SH-SY5Y (cell line): ENCODE results near the gene COL19A1.

Experiments
- GATA2 ChIP-seq: IDR thresholded peaks from 2 replicates; pipeline ENCODE4 v1.6.1; 2011; ENCODE audit warnings: mild to moderate bottlenecking, low read depth, low read length
- GATA3 ChIP-seq: IDR thresholded peaks from 2 replicates; pipeline ENCODE4 v1.6.1; 2011; ENCODE audit warnings: low read depth, mild to moderate bottlenecking, low read length, moderate library complexity

COL19A1 gene

GRCh38 chr6:70103798-70104197 is 237.4 kb downstream of the COL19A1 start:
- TF ChIP-seq GATA2: no peak
- TF ChIP-seq GATA3: no peak

- TF ChIP-seq GATA3 (no peak), GATA2 (no peak)
Measured at GRCh38 chr6:70107852-70108629, 241.7 kb downstream of the COL19A1 start.

- TF ChIP-seq GATA3: no peak
- no peak for TF ChIP-seq GATA2
Measured at GRCh38 chr6:70110126-70111022, 244.0 kb downstream of the COL19A1 start.

- TF ChIP-seq GATA3 (no peak), GATA2 (no peak)
Measured at GRCh38 chr6:70111737-70112136, 245.4 kb downstream of the COL19A1 start.

- TF ChIP-seq GATA3 (no peak), GATA2 (no peak)
Measured at GRCh38 chr6:70112716-70113115, 246.4 kb downstream of the COL19A1 start.

- TF ChIP-seq GATA3: no peak
- no peak for TF ChIP-seq GATA2
Measured at GRCh38 chr6:70113171-70113570, 246.8 kb downstream of the COL19A1 start.

- TF ChIP-seq GATA3 (no peak), GATA2 (no peak)
Measured at GRCh38 chr6:70118670-70119069, 252.3 kb downstream of the COL19A1 start.

- TF ChIP-seq GATA2: no peak
- TF ChIP-seq GATA3: no peak
Measured at GRCh38 chr6:70119218-70119835, 253.0 kb downstream of the COL19A1 start.

- TF ChIP-seq GATA2: no peak
- no peak for TF ChIP-seq GATA3
Measured at GRCh38 chr6:70124443-70124842, 258.1 kb downstream of the COL19A1 start.

GRCh38 chr6:70124882-70125545 is 258.7 kb downstream of the COL19A1 start:
- no peak for TF ChIP-seq GATA3
- TF ChIP-seq GATA2: no peak

- no peak for TF ChIP-seq GATA2
- no peak for TF ChIP-seq GATA3
Measured at GRCh38 chr6:70125602-70126001, 259.2 kb downstream of the COL19A1 start.

GRCh38 chr6:70129341-70129740 is 263.0 kb downstream of the COL19A1 start:
- no peak for TF ChIP-seq GATA2
- no peak for TF ChIP-seq GATA3

GRCh38 chr6:70130865-70131264 is 264.5 kb downstream of the COL19A1 start:
- TF ChIP-seq GATA3 (no peak), GATA2 (no peak)

GRCh38 chr6:70131528-70131927 is 265.2 kb downstream of the COL19A1 start:
- TF ChIP-seq GATA3 (no peak), GATA2 (no peak)

GRCh38 chr6:70133246-70133645 is 266.9 kb downstream of the COL19A1 start:
- TF ChIP-seq GATA3: no peak
- TF ChIP-seq GATA2: no peak
